Panc1 (cell line): ENCODE results near the gene TMEM164.

Experiments used
- POLR2AphosphoS5 ChIP-seq: IDR thresholded peaks from 2 replicates; pipeline ENCODE4 v1.6.1; 2012; ENCODE audit warnings: mild to moderate bottlenecking, low read depth, low read length, moderate library complexity
- SIN3A ChIP-seq: IDR thresholded peaks from 2 replicates; pipeline ENCODE4 v1.6.1; 2012; ENCODE audit warnings: low read depth, mild to moderate bottlenecking, low read length, moderate library complexity, borderline replicate concordance; ENCODE audit not compliant: insufficient read depth
- TCF7L2 ChIP-seq: IDR thresholded peaks from 2 replicates; pipeline ENCODE4 v1.6.1; 2011; ENCODE audit warnings: mild to moderate bottlenecking, low read depth, low read length, inconsistent platforms
- TF ChIP-seq, protein P1 (sequence below), 2 experiments: IDR thresholded peaks; 2 replicates each; pipeline ENCODE4 v1.6.1; 2011 to 2012; ENCODE audit warnings: low read depth in 2 of 2, control low read depth in 1 of 2, low read length in 1 of 2, mild to moderate bottlenecking in 1 of 2, moderate library complexity in 1 of 2; ENCODE audit not compliant: insufficient read depth in 1 of 2
- TF ChIP-seq, protein P2 (sequence below): fragments of 450-650 bp; IDR thresholded peaks from 2 replicates; pipeline ENCODE4 v1.5.1; 2017; ENCODE audit warnings: mild to moderate bottlenecking

DNA sequence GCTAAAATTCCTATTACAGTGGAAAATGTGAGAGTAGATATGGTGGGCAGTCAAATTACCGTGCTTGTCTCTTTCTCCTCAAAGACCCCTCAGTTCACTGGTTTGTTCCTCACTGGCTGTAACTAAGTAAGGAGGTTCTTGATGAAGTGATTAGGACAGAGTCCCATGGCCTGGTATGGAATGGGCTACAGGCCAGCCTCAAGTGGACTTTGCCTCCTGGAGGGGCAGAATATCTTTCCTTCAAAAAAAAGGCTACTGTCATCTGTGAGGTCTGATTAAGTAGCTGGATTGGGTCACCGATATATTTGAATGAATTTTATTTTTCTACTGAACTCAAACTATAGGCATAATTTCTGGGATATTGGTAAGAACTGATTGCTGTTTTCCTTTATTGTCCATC, 38.5 kb upstream of the TMEM164 start:
- TF ChIP-seq, protein P1, sequence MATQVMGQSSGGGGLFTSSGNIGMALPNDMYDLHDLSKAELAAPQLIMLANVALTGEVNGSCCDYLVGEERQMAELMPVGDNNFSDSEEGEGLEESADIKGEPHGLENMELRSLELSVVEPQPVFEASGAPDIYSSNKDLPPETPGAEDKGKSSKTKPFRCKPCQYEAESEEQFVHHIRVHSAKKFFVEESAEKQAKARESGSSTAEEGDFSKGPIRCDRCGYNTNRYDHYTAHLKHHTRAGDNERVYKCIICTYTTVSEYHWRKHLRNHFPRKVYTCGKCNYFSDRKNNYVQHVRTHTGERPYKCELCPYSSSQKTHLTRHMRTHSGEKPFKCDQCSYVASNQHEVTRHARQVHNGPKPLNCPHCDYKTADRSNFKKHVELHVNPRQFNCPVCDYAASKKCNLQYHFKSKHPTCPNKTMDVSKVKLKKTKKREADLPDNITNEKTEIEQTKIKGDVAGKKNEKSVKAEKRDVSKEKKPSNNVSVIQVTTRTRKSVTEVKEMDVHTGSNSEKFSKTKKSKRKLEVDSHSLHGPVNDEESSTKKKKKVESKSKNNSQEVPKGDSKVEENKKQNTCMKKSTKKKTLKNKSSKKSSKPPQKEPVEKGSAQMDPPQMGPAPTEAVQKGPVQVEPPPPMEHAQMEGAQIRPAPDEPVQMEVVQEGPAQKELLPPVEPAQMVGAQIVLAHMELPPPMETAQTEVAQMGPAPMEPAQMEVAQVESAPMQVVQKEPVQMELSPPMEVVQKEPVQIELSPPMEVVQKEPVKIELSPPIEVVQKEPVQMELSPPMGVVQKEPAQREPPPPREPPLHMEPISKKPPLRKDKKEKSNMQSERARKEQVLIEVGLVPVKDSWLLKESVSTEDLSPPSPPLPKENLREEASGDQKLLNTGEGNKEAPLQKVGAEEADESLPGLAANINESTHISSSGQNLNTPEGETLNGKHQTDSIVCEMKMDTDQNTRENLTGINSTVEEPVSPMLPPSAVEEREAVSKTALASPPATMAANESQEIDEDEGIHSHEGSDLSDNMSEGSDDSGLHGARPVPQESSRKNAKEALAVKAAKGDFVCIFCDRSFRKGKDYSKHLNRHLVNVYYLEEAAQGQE (IDR thresholded peaks at IDR 0.05; ENCODE audit: insufficient read depth in 1 of 2, low read depth in 2 of 2, low read length in 1 of 2), result no peak
- TF ChIP-seq, protein P2, sequence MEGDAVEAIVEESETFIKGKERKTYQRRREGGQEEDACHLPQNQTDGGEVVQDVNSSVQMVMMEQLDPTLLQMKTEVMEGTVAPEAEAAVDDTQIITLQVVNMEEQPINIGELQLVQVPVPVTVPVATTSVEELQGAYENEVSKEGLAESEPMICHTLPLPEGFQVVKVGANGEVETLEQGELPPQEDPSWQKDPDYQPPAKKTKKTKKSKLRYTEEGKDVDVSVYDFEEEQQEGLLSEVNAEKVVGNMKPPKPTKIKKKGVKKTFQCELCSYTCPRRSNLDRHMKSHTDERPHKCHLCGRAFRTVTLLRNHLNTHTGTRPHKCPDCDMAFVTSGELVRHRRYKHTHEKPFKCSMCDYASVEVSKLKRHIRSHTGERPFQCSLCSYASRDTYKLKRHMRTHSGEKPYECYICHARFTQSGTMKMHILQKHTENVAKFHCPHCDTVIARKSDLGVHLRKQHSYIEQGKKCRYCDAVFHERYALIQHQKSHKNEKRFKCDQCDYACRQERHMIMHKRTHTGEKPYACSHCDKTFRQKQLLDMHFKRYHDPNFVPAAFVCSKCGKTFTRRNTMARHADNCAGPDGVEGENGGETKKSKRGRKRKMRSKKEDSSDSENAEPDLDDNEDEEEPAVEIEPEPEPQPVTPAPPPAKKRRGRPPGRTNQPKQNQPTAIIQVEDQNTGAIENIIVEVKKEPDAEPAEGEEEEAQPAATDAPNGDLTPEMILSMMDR, result no peak
- TF ChIP-seq SIN3A (no peak), POLR2AphosphoS5 (no peak), TCF7L2 (no peak)
